Activated T-helper 1 cell treated with anti-CD3 and anti-CD28 coated beads, Interleukin-2, amount 50 U/mL, for 16 hours (primary cell): ENCODE results near the gene MMGT1.

Source experiments
- DNase-seq, 2 donors: peaks; one replicate each; pipeline ENCODE4 v3.0.0-alpha.2; 2020; ENCODE audit warnings: low read depth in 1 of 2, low spot score in 1 of 2

Gene MMGT1

DNA sequence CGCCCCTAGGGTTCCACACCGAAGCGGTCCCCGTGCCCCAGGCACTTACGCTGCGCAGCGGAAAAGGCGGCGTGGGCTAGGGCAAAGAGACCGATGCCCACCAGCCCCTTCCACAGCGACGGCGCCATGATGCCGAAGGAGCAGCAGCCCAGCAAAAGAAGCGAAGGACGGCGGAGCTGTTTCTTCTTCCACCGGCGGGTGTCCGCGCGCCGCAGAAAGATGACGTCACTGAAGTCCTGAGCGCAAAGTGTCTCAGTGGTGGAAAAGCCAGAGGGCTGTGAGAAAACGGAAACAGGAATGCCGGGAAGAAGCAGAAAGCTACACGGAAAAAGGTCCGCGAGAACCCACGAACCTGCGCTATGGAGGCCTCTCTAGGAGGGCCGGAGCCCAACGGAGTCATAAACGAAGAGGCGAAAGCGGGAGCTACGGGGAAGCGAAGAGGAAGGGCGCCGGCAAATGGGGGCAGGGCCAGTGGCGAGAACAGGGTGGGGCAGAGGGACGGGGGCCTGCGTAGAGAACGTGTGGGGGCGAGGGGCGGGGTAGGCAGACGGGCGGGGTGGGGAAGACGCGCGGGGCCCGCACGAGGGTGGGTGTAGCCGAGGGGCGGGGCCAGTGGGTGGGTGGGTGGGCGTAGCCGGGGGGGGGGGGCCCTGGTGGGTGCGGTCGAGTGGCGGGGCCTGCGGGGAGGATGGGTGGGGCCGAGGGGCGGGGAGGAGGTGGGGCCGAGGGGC, at the start of gene MMGT1:
MMGT1 (minus strand) TSS at position 441 of the 731 bp plus-strand sequence; CDS start at position 128, 313 bp downstream.
- DNase-seq: peak; percentile 53 to 71

DNA sequence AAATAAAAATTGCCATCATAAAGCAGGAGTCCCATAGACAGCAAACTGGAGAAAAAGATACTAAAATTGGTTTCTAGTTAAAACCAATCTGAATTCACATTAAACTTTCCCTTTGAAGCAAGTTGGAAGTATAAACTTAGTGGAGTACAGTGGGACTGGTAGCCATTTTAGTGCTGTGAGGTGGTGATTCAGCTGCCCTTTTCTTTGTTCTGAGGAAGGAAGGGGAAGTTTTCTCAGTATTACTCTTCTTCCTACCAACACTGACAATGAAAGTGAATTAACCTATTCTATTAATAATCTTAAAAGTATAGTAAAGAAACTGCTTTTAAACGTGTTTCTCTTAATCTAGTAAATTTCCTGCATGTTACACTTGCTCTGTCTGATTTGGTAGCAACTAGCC, 48.1 kb upstream of the MMGT1 start:
- DNase-seq: no peak

DNA sequence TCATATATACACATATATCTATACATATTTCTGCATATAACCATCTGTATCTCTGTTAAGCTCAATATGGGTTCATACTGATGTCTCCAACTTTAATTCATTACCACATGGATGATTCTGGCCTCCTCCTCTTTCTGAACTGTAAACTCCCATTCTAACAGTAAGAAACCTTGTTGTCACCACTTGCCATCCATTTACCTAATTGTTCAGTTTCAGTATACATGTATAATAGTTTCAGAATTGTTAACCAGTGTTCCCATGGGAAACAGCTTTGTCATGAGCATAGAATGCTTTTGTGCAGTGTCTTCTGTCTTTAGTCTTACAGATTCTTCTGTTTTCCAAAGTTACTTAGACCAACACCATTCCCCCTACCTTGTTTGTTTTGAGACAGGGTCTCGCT, 47.4 kb upstream of the MMGT1 start:
- DNase-seq: no peak

DNA sequence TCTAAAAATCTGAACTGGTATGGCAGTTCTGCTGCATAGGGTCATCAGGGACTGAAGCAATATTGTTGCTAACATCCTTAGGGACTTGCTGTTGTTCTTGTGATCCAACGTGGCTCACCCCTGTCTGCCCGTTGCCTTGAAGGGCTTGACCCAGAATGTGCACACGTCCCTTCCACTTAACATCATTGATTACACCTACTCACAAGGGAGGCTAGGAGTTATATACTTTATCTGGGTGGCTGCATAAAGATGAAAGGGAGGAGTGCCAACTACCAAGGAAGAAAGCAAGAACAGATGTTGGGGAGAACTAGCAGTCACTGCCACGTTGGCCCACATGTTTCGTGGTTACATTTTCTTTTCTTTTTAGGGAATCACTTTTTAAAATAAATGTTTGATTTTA, 45.4 kb upstream of the MMGT1 start:
- no peak for DNase-seq

DNA sequence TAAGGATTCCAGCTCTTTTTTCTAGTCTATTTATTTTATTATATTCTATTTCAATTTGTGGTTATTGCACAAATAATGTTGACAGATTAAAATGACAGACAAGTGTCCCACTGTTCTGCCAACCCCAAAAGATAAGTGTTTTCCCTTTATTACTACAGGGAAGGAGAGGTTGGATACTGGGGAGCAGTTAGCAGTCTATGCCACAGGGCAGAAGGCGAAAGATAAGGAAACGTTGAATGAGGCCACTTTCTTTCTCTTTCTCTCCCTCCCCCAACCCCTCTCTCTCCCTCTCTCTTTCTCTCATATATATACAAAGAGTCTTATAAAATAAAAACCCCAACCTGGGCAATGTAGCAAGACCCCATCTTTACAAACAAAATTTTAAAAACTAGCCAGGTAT, 43.1 kb upstream of the MMGT1 start:
- DNase-seq: no peak

DNA sequence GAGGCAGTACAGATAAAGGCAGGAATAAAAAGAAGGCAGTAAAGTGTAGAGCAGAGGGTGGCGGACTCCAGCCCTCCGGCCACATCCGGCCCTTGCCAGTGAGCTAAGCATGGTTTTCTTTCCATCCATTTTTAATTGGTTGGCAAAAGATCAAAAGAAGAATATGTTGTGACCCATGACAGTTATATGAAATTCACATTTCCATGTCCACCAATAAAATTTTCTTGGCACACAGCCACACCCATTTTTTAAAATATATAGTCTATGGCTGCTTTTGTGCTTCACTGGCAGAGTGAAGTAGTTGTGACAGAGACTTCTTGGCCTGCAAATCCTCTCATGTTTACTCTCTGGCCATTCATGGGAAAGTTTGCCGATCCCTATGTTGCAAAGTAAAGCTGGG, 41.2 kb upstream of the MMGT1 start:
- no peak for DNase-seq

DNA sequence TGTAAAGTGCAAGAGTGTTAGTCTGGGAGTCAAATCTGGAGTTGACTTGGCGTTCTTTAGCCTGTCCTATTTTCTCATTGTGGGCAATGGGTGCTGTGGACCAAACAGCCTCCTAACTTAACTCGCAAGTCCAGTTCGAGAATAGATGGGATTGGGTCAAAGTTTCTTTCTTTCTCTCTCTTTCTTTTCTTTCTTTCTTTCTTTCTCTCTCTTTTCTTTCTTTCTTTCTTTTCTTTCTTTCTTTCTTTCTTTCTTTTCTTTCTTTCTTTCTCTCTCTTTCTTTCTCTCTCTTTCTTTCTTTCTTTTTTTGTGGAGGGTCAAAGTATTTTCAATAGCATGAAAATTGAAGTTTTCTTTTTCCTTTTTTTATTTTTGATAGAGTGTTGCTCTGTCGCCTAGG, 14.5 kb upstream of the MMGT1 start:
- no peak for DNase-seq

DNA sequence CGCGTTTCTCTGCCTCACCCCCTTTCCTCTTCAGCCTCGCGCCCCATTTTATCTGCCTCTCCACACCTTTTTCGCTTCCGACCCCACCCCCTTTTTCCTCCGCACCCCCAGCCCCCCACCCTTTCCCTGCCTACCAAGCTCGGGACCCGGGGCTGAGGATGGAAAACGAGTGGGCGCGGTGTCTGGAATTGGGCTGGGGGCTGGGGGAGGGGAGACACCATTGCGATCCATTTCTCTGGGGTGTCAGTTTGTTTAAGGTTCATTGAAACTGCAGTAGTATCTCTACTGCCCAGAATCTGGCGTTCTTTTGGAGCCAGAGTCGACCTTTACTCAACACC, 12.2 kb upstream of the MMGT1 start:
- DNase-seq: no peak

DNA sequence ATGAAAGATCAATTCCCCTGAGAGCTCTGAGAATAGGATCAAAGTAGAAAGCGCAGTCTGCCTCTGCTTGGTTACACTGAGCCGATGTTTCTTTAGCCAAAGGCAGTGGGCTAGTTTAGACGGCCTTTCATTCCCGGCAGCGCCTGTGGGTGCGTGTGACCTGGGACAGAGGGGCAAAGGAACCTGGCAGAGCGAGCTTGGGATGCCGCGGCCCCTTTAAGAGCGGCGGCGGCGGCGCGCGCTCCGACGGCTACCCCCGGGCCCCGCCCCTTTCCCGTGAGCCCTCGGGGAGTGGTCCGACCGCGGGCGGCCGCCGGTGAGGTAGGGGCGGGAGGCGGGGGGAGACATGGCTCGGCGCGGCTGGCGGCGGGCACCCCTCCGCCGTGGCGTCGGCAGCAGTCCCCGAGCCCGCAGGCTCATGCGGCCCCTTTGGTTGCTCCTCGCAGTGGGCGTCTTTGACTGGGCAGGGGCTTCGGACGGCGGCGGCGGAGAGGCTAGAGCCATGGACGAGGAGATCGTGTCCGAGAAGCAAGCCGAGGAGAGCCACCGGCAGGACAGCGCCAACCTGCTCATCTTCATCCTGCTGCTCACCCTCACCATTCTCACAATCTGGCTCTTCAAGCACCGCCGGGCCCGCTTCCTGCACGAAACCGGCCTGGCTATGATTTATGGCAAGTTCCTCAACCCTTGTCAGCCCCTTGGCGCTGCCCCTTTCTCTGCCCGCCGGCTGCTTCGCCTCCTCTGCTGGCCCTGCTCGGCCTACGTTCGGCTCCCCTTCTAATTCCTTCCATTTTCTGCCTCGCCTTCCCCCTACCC, 11.6 kb upstream of the MMGT1 start, which contains the start of gene SLC9A6:
SLC9A6 (plus strand) TSS at position 279 of the 816 bp plus-strand sequence; CDS start at position 503, 224 bp downstream.
- peak; percentile 34 to 57 for DNase-seq

DNA sequence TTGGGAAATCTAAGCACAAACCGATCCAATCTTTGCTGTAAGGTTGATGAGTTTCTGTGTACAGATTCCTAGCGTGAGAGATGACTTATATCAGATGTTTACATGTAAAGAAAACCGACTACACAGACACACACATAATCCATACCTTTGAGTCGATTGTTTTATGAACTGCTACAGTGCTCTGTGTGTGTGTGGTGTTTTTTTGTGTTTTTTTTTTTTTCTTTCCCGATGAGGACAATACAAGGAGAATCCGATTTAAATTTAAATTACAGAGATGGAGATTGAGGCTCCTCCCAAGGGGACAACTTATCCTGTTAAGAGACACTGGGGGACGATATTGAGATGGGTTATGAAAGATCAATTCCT, 11.0 kb upstream of the MMGT1 start:
- no peak for DNase-seq

DNA sequence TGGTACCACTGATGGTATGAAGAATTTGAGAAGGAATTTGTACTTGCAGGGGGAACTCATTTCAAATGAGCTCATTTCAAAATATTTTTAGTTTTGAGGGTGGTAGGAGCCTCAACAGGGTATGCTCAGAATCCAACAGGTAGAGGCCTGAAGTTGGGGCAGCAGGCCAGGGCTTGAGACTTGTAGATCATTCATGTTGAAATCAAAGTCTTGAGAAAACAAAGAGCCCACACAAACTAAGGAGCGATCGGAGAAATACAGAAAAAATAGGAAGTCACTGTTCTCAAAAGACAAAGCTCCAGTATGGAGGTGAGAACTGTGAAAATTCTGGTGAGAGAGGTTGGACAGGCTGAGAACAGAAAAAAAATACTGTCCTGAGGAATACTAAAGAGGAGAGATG, 10.5 kb upstream of the MMGT1 start:
- no peak for DNase-seq

DNA sequence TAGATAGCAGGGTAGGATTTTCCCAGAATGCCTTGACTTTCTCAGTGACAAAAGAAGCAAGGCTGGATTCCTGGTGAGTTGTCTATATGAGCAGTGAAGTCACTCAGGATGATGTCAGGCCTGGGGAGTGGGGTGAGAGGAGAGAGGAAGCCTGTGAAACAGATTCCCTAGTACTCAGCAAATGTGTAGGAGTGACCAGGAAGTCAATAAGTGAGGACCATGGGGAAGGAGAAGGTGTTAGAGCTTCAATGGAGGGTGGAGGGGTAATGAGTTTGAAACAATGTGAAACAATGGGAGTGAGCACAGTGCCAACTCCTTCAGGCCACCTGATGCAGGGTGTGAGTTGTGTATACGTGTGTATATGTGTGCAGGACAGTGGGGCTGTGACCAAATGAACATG, 9.1 kb upstream of the MMGT1 start:
- no peak for DNase-seq

DNA sequence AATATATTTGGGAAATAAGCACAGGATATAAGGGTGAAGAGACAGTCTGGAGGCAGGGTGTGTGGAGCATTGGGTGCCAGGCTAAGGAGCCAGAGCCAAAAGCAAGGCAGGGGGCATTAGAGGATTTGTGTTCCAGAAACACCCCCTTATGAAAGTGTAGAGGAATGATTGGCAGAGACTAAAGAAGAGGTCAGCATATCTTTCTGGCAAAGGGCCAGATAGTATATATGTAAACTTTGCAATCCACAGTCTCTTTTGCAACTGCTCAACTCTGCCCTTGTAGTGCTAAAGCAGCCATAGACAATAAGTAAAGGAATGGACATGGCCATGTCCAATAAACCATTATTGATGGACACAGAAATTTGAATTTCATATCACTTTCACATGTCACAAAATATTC, 7.9 kb upstream of the MMGT1 start:
- no peak for DNase-seq

DNA sequence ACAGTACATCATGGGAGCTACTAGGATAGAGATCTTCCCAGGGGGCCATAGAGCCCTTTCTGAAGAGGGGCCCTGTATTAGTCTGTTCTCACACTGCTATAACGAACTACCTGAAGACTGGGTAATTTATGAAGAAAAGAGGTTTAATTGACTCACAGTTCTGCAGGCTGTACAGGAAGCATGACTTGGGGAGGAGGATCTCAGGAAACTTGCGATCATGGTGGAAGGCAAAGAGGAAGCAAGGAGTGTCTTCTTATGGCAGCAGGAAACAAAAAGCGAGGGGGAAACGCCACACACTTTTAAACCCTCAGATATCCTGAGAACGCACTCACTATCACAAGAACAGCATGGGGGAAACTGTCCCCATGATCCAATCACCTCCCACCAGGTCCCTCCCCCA, 7.2 kb upstream of the MMGT1 start:
- DNase-seq: no peak

DNA sequence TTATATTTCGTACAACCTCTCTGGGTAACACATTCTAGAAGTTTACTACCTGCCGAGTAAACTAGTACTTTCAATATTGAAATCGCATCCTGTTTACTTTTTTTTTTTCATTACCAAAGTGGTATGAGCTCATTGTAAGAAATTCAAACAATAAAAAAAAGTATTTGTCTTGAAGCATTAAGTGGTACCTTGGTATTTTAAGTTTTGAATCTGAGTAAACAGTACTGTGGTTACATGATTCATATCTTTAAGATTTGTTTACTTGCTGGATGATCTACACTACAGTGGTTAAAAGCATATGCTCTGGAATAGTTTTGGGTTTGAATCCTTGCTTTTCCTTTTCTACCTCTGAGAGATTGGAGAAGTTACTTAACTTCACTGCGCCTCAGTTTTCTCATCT, 3.8 kb upstream of the MMGT1 start:
- no peak for DNase-seq

DNA sequence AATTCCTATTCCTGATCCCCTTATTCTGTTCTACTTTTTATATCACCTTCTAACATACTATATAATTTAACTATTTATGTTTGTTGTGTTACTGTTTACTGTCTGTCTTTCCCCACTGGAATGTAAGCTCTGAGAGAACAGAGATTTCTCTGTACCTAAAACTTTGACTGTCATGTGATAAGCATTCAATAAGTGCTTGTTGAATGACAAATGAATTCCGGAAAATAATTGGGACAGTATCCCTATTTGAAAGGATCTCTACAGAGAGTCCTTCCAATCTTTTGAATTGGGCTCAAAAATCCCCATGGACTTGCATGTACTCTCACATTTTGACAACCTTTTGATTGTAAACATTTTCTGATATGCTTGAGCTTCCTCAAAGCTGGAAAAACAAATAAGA, 1.6 kb upstream of the MMGT1 start:
- no peak for DNase-seq

DNA sequence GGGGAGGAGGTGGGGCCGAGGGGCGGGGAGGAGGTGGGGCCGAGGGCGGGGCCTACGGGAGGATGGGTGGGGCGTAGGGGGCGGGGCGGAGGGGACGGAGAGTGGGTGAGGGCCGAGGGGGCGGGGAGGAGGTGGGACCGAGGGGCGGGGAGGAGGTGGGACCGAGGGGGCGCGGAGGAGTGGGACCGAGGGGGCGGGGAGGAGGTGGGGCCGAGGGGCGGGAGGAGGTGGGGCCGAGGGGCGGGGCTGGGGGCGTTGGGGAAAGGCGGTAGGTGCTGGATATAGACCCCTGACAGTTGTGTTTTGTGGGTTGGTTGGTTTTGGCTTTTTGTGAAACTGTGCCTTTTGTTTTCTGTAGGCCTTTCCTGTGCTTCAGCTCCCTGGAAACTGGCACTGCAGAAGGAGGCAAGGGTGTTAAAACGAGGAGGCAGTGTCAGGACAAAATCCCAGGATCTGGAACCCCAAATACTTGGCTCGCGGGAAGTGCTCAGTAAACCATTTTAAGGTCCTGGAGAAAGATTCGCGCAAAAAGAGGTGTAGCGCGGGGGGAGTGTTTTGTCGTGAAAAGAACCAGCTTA, 580 bp upstream of the MMGT1 start:
- DNase-seq: peak in 1 of 2 donors; percentile 47

DNA sequence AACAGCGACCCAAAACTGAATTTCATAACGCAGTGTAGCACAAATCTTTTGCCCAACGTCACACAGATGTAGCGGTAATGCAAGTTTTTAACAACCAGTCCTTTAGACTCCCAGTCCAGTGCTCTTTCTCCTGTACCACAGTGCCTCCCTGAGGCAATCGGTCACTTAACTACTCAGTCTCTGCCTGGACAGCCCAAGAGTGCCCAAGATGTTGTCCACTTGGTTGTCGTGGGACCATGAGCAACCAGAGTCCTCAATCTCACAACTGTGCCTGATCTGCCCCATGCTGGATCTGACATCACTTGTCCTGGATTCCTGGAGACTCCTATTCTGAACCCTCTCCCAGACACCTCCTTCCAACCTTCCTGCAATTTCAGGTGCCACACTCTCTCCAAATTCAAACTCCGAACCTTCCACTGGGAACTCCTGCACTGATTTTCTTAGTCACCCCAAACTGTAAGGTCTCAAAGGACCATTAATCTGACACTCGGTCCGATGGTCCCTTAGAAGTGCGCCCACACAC, 702 bp downstream of the MMGT1 start:
- DNase-seq: no peak

DNA sequence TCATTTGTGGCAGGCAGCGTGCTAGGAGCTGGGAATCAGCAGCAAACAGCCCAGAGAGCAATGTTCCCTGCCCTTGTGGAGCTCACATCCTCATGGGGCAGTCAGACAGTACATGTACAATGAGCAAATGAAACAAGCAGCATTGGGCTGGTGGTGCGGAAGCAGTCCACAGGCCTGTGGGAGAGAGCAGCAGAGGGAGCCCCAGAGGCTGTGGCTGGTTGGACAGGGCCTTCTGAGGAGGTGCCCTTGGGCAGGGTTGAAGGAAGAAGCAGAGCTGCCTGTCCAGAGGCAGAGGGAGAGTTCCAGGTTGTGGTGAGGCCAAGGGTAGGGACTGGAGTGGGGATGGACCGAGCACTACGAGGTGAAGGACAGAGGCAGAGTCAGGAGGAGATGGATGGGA, 22.5 kb downstream of the MMGT1 start:
- DNase-seq: no peak

DNA sequence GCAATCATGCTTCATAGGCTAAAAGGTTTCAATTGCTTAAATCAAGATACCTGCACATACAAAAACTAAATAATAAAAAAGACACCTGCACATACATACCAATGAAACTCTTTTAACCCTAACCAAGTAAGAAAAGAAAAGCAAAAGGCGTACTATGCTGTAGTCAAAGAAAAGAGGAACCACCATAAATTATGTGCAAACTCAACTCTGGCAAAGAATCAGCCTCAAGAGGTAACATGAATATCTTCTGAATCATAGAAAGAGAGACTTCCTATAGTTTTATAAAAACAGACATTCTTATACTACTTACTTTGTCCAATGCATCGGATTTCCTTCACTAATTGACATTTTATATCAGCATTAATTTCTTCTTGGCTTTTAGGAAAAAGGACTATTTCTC, 29.3 kb downstream of the MMGT1 start:
- no peak for DNase-seq

DNA sequence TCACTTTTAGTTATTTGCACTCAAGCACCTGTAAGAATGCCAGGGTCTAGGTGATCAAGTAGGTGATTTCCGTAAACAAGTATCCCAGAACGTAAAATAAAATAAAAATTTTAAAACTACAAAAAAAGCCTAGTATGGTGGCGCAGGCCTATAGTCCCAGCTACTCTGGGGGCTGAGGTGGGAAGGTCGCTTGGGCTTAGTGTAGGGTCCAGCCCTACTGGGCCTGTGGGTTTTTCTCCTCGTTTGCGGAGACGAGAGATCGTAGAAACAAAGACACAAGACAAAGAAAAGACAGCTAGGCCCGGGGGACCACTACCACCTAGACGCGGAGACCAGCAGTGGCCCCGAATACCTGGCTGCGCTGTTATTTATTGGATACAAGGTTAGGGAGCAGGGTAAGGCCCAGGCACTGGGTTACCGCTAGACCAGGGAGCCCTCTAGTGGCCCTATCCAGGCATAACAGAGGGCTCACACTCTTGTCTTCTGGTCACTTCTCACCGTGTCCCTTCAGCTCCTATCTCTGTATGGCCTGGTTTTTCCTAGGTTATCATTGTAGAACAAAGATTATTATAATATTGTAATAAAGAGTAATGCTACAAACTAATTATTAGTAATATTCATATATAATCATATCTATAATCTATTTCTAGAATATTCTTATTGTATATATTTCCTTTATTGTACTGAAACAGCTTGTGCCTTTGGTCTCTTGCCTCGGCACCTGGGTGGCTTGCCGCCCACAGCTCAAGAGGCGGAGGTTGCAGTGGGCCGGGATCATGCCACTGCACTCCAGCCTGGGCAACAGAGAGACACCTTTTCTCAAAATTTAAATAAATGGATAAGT, 41.9 kb downstream of the MMGT1 start:
- DNase-seq: peak in 1 of 2 donors; percentile 13
